ENCODE data around the gene PLRG1.

- TF ChIP-seq CTCF (IDR thresholded peaks at IDR 0.05) (no peak), POLR2A (IDR thresholded peaks at IDR 0.05) (no peak)
These were observed 36.3 kb upstream of the PLRG1 start for GRCh38 chr4:154586296-154587033.

All from lower leg skin (tissue), 3 donors.